Breast epithelium (tissue), 4 donors: Measurements from ENCODE around the gene IGF2. TPM values are rescaled to one million over a fixed set of nuclear protein-coding genes. Genes with fewer than 3 reads are reported as not detected.
A peak's percentile ranks its signal among the peaks of the same experiment; 100 is the strongest.

Experiments
- DNase-seq, 2 donors: peaks; one replicate each; pipeline ENCODE4 v3.0.0-alpha.2; 2019; ENCODE audit warnings: low spot score in 2 of 2
- H3K27ac ChIP-seq, 2 donors: fragments of 200-600 bp; sonication (generic) in 1 of 2; one replicate each; pipeline ENCODE4 v1.5.1; 2016 to 2019; ENCODE audit warnings: mild to moderate bottlenecking in 1 of 2
- H3K27me3 ChIP-seq, 2 donors: fragments of 200-600 bp; sonication (generic) in 1 of 2; one replicate each; pipeline versions ENCODE4 v1.5.1 to v1.6.0; 2017 to 2019; ENCODE audit warnings: control low read depth in 1 of 2, mild to moderate bottlenecking in 1 of 2
- H3K36me3 ChIP-seq: fragments of 200-600 bp; one replicate; pipeline ENCODE4 v1.5.1; 2019
- H3K4me1 ChIP-seq, 2 donors: fragments of 200-600 bp; sonication (generic); one replicate each; pipeline ENCODE4 v1.5.1; 2016 to 2019; ENCODE audit warnings: control low read depth in 1 of 2
- H3K4me3 ChIP-seq, 3 donors: fragments of 200-600 bp; sonication (generic); 1 replicate in 2 of 3; 2 replicates in 1 of 3; pipeline ENCODE4 v1.5.1; 2016 to 2019; ENCODE audit warnings: mild to moderate bottlenecking in 3 of 3, moderate library complexity in 2 of 3
- H3K9me3 ChIP-seq, 2 donors: fragments of 200-600 bp; sonication (generic) in 1 of 2; one replicate each; pipeline ENCODE4 v1.5.1; 2016 to 2019; ENCODE audit warnings: control low read depth in 1 of 2
- POLR2A ChIP-seq: fragments of 450-650 bp; IDR thresholded peaks from one replicate; pipeline ENCODE4 v1.6.1; 2016; ENCODE audit warnings: antibody characterized with exemption, mild to moderate bottlenecking, moderate library complexity
- POLR2AphosphoS5 ChIP-seq, 3 donors: sonication (generic); formaldehyde crosslinking; IDR thresholded peaks; one replicate each; pipeline ENCODE4 v1.6.1; 2017; ENCODE audit warnings: antibody characterized with exemption in 3 of 3
- intact Hi-C: fragments of 100-400 bp; cut with DNase I; formaldehyde crosslinking; loops from one replicate; pipeline ENCODE4 v1.15.1; 2023; ENCODE audit warnings: low total_unique reads
- total RNA-seq, 3 donors: library from RNA; depleted of rRNA; stranded (reverse); fragments of >200 nt; gene quantifications; one replicate each; pipeline ENCODE4 v1.1.0, GENCODE V29; 2016
- TF ChIP-seq, protein P1 (sequence below), 3 donors: fragments of 450-650 bp; IDR thresholded peaks; one replicate each; pipeline ENCODE4 v1.5.1; 2016 to 2017; ENCODE audit warnings: antibody characterized with exemption in 3 of 3, mild to moderate bottlenecking in 3 of 3, moderate library complexity in 3 of 3

IGF2 gene
- total RNA-seq, 3 donors from 2014 or later: 13.6 to 65.7 (median 65.2) TPM

DNA sequence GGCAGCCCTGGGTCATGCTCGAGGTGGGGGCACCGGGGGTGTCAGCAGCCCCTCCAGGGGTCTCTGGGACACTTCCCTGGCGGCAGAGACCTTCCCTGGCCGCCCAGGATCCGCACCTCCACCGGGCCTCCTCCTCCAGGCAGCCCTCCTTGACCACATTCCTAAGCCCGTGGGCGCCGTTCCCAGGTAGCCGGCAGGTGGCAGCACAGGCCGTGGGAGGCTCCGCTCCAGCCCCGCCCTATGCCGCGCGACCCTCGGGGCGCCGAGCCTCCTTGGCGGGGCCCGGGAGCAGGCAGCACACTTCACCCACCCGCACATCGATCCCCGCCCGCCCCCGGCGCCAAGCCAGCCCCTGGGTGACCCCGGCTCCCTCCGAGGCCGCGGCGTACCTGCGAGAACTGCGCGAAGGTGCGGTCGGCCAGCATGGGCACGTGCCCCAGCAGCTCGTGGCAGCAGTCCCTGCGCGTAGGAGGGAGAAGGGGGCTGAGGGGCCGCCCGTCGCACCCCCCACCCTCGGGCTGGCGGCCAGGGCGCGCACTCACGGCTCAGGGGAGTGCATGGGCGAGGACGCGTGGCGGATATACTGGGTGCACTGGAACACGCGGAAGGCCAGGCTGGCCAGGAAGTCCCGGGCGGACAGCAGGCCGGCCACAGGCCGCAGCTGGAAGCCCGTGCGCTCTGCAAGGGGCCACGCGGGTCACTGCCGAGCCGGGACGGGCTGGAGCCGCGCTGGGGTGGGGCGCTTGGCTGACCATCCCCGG, 27.1 kb upstream of the IGF2 start:
- peaks cover 4 to 54% of the 10 kb centered on the region in 2 donors for H3K27me3 ChIP-seq
- DNase-seq: no peak
- H3K9me3 ChIP-seq: no peaks in the 10 kb centered on the region

DNA sequence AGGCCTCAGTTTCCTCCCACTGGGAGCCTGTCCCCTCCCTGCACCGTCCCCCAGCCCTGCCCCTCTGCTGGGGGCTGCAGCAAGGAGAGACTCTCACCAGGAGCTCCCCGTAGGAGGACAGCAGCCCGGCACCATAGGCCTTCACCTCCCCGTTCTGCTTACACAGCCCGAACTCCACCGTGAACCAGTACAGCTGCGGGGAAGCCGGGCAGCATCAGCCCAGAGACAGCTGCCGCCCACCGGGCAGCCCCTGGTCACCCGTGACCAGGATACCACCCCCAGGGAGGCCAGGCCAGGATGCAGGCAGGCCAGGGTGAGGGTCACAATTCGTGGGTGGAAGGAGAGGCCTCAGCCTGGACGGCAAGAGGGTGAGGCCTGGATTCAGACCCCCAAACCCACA, 26.4 kb upstream of the IGF2 start:
- intact Hi-C loops: no loop called here
- DNase-seq: no peak
- peaks cover 4 to 61% of the 10 kb centered on the region in 2 donors for H3K27me3 ChIP-seq
- no peak overlapping the region for H3K27ac ChIP-seq
- no peaks in the 10 kb centered on the region for H3K36me3 ChIP-seq
- H3K4me1 ChIP-seq: no peaks in the 10 kb centered on the region
- no peaks in the 10 kb centered on the region for H3K9me3 ChIP-seq
- TF ChIP-seq, protein P1, sequence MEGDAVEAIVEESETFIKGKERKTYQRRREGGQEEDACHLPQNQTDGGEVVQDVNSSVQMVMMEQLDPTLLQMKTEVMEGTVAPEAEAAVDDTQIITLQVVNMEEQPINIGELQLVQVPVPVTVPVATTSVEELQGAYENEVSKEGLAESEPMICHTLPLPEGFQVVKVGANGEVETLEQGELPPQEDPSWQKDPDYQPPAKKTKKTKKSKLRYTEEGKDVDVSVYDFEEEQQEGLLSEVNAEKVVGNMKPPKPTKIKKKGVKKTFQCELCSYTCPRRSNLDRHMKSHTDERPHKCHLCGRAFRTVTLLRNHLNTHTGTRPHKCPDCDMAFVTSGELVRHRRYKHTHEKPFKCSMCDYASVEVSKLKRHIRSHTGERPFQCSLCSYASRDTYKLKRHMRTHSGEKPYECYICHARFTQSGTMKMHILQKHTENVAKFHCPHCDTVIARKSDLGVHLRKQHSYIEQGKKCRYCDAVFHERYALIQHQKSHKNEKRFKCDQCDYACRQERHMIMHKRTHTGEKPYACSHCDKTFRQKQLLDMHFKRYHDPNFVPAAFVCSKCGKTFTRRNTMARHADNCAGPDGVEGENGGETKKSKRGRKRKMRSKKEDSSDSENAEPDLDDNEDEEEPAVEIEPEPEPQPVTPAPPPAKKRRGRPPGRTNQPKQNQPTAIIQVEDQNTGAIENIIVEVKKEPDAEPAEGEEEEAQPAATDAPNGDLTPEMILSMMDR (IDR thresholded peaks at IDR 0.05): no peak
- TF ChIP-seq POLR2A: no peak
- TF ChIP-seq POLR2AphosphoS5 (IDR thresholded peaks at IDR 0.05): no peak
- no peak overlapping the region for H3K4me3 ChIP-seq

More for the DNA sequence above, 27.1 kb upstream of the IGF2 start:
- intact Hi-C loops: no loop called here
- TF ChIP-seq, protein P1 (IDR thresholded peaks at IDR 0.05): peak in 2 of 3 donors; percentile 30 to 50
- TF ChIP-seq POLR2AphosphoS5 (IDR thresholded peaks at IDR 0.05): no peak
- Histone ChIP-seq H3K4me1 (no peaks in the 10 kb centered on the region), H3K36me3 (no peaks in the 10 kb centered on the region), H3K4me3 (peak overlapping the region in 2 of 3 donors; percentile 40 to 61), H3K27ac (no peak overlapping the region)

DNA sequence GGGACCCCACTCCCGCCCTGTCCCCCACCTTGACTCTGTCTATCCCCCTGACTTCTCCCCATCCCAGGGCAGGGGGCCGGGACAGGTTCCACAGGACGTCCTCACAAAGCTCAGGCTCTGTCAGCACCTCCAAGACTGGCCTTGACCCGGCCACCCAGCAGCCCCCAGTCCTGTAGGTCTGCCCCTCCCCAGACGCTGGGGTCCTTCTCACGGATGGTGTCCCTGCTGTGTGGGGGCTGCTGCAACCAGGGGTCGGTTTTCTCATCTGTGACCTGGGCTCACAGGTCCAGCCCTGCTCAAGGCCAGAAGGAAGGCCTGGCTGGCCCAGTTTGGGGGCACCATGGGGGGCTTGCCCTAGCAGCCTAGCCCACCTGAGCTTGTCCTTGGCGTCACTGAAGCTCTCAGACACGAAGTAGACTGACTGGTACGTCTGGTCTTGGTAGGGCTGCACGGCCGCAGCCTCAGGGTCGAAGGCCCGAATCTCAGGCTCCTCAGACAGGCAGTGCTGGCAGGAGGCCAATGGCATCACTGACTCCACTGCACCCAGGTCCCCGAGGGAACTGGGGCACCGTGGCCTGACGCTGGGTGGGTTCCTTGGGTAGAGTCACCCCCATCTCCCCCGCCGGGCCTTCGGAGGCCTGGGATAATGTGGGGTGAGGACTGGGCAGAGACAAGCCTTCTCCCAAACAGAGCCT, 25.8 kb upstream of the IGF2 start:
- Histone ChIP-seq H3K27me3 (peaks cover 4 to 61% of the 10 kb centered on the region in 2 donors), H3K4me1 (no peaks in the 10 kb centered on the region), H3K36me3 (no peaks in the 10 kb centered on the region), H3K4me3 (no peak overlapping the region), H3K27ac (no peak overlapping the region), H3K9me3 (no peaks in the 10 kb centered on the region)
- TF ChIP-seq POLR2AphosphoS5 (IDR thresholded peaks at IDR 0.05) (no peak), POLR2A (no peak)
- TF ChIP-seq, protein P1 (IDR thresholded peaks at IDR 0.05): no peak
- peak in 1 of 2 donors; percentile 67 for DNase-seq
- intact Hi-C loops: no loop called here

DNA sequence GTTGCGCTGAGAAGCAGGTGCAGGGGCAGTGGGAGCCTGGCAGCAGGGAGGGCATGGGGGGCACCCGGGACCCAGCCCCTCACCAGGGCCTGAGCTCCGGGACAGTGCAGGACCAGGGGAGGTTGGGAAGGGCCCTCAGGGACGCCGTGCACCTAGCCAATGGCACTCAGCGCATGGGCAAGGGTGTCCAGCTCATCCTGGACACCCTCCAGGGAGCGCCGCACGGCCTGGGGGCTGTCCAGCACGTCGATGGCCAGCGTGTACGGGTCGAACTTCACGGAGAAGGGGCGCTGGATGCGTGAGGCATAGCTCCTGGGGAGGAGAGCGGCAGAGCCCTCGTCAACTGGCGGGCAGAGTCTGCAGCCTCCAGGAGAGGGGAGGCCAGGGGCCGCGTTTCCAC, 24.9 kb upstream of the IGF2 start:
- Histone ChIP-seq H3K27me3 (peaks cover 4 to 52% of the 10 kb centered on the region in 2 donors), H3K9me3 (no peaks in the 10 kb centered on the region), H3K4me3 (no peak overlapping the region), H3K4me1 (no peaks in the 10 kb centered on the region), H3K36me3 (no peaks in the 10 kb centered on the region), H3K27ac (no peak overlapping the region)
- DNase-seq: no peak
- TF ChIP-seq POLR2AphosphoS5 (IDR thresholded peaks at IDR 0.05) (no peak), POLR2A (no peak)
- TF ChIP-seq, protein P1 (IDR thresholded peaks at IDR 0.05): no peak
- intact Hi-C loops: no loop called here

DNA sequence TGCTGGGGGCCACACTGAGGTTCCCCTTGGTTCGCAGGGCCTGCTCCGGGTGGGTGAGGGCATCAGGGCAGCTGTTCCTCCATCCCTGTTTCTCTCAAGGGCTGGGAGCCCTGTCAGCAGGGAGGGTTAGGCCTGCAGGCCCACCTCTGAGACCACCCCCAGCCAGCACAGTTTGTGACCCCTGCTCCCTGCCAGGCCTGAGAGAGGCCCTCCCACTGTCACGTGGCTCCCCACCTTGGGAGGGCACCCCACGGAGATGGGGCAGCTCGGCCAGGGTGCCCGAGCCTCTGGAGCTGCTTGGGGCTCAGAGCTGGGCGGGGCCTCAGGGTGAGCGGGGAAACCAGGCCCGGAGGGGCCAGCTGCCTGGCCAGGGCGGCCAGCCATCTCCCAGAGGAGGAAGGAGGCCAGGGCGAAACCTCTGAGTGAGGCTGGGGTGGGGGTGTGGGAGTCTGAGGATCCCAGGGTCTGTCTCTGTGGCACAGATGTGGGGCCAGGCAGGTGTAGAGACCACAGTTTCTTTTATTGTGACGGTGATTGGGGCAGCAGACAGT, 24.3 kb upstream of the IGF2 start:
- Histone ChIP-seq H3K4me3 (no peak overlapping the region), H3K9me3 (no peaks in the 10 kb centered on the region), H3K27ac (no peak overlapping the region), H3K27me3 (peaks cover 4 to 48% of the 10 kb centered on the region in 2 donors), H3K36me3 (no peaks in the 10 kb centered on the region), H3K4me1 (no peaks in the 10 kb centered on the region)
- no peak for TF ChIP-seq POLR2A
- no peak for TF ChIP-seq POLR2AphosphoS5 (IDR thresholded peaks at IDR 0.05)
- TF ChIP-seq, protein P1 (IDR thresholded peaks at IDR 0.05): no peak
- DNase-seq: no peak
- intact Hi-C loops: no loop called here
